Right lung (tissue), 5 donors: ENCODE results near the gene MORN1. TPM values are rescaled to one million over a fixed set of nuclear protein-coding genes. Genes with fewer than 3 reads are reported as not detected.

Experiments used
- DNase-seq, 2 donors: peaks; one replicate each; pipeline ENCODE4 v3.0.0-alpha.2; 2013
- polyA plus RNA-seq, 5 donors: library from polyadenylated mRNA; unstranded; fragments of 120-200 nt; gene quantifications; one replicate each; pipeline versions ENCODE4 v1.2.1 to v1.2.3, GENCODE V29; 2013; ENCODE audit warnings: inconsistent platforms in 1 of 5, low replicate concordance in 1 of 5; ENCODE audit not compliant: insufficient read length in 5 of 5, insufficient read depth in 1 of 5

MORN1 gene
- polyA plus RNA-seq, 5 donors = 9.7 to 16.3 (median 14.9) TPM

DNA sequence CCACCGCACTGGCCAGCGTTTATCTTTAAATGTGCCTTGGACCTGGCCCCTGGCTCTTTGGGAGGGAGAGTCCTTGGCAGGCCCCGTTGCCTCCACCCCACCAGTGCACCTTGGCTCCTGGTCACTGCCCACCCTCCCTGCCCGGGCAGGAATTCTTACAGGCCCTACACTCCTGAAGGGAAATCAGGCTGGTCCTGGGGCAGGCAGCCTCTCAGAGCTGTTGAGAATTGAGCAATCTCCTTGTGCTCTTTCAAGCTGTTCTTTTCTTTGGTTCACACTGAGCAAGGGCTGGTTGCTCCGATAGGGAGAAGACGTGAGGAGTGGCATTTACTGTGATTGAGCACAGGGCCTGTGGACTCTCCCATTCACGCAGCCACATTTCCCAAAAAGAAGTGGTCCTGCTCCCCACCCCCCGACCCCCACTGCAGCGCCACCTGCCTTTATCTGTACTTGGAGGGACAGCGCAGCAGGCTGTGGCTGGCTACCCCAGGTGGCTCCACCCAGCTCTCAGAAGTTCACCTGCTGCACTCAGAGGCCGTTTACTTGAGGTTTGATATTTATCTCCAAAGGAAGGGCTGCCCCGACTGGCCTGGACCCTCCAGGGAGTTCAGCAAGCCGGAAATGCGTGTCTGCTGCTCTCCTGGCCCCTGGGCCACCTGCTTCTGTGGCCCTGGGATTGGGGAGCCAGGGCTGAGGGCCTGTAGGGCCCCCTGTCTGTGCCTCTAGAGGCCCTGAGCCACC is 115.4 kb downstream of the MORN1 start:
- peak; percentile 63 to 70 for DNase-seq

DNA sequence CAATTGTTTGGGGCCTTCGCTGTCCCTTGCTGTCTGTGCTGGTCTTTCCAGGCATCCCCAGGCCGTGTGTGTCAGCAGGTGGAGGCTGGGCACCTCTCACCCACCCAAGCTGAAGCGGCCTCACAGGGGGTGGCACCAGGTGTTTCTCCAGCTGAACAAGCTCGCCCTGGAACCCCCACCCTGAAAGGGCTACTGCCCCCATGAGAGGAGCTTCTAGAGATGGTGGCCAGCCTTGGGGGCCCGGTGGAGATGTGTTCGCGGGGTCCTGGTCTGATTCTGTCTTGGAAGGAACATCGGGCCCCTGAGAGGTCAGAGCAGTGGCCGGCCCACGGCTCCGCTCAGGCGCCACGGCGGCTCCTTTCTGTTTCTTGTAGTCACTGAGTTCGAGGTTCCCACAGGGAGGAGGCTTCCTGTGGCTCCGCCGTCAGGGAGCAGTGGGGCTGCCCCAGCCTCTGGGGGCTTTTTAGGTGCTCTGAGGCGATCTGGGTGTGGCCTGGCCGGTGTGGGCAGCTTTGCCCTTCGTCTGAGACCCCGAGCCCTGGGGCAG is 116.4 kb downstream of the MORN1 start:
- DNase-seq = no peak

DNA sequence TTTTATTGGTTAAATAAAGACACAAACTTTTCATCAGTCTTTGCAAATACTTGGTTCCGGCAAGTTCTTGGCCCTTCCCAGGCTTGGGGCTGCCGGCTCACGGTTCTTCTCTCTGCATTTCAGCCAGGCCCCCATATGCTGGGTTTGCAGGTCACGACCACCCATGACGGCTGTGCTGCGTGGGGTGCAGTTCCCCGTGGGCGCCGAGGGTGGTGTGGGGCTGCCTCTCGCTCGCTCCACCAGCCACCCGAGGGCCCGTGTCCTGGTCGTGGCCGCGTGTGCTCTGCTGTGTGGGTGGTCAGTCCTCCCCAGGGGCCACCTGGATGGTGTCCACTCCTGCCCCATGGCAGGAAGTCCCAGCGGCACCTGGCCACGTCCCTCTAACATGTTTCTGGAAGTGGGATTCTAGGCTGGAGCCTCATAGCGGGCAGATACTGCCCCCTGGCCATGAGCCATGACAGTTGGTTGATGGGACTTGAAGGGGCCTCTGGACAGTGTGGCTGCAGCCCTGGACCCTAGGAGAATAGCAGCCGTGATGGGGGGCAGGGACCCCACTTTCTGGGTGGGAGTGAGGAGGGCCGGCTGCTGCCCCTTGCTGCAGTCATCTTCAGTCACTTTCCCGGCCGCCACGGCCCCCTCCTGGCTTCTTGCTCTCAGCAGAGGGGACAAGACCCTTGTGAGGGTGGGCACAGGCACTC is 117.0 kb downstream of the MORN1 start:
- no peak for DNase-seq

DNA sequence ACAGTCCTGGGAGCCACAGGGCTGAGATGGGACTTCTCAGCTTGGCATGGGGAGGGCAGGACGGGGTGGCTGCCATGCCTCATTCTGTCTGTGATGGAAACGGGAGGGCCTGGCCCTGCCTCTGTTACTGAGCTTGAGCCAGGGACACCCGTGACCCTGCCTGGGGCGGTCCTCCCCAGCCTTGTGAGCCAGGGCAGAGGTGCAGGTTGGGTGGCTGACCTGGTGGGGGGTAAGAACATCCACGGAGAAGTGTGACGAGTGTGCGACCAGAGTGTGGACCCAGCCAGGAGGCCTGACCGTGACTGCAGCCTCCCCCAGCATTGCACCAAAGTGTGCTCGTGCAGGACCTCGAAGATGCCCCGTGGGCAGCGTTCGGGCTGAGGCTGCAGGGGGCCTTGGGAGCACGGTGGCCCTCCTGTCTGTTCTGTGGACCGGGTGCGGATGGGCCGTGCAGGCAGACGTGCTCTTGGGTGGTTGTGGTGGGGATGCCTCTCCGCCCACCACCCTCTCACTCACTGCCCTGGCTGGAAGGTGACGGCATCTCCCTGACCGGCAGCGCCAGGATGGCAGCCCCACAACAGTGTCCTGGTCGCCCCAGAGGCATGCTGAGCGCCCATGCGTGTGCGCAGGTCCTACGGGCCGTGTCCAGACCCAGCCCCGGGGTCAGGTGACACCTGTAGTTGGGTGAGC is 117.8 kb downstream of the MORN1 start:
- DNase-seq = no peak

DNA sequence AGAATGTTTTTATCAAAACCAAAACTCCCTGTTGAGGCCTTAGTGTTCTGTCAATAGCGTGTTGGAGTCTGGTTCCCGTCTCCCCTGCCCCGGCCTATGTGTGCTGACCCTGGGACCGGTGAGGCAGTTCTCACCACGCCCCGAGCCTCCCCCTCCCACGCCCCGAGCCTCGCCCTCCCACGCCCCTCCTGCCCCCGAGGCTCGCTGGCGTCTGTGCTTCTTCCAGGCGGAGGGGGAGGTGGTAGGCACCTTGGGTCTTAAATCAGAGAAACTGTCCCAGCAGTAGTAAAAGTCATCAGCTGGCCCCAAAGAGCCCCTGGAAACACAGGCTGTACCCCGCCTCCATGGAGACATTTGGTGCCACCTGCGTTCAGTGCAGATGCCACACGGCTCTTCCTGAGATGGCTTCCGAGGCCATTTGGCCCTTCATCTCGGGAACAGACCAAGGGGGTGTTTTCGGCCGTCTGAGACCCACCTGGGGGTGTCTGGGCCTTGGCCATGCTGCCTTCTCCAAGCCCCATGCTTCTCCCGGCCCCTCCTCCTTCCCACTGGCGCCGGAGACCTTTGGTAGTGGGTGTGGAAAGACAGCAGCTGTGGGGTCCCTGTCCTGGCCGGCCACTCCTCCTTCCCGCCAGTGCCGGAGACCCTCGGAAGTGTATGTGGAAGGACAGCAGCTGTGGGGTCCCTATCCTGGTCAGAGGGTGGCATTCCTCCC is 118.5 kb downstream of the MORN1 start:
- DNase-seq = no peak

DNA sequence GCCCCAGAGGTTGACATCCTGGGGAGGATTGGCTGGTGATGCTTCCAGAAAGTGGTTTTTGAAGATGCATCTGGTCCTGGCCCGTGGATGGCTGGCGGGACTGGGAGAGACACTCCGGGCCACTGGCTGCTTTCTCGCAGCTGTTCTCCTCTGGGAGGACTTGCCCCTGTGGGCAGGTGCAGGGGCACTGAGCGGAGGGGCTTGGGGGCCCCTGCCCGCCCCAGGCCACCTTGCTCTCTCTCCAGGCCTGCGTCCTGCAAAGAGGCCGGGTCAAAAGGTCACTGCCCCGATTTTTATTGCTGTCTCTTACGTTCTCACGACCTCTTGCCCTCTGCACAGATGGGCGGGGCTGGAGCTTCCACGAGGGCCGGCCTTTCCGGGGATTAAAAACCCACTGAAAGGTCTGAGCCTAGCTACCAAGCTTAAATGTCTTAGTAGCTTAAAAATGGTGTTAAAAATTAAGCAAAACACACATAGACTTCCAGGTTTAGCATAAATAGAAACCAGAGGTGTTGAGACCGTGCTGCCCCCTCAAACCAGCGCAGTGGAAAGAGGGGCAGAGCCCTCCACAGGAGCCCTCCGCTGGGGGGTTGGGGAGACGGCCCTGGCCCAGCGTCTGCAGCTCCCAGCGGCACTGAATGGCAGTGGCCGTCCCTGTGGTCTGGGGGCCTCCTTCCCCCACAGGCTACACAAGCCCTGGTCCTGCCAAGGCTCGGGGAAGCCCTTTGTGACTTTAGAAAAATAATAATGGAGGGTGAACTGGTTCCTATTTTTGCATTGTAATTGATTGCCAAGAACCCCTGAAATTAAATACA is 119.3 kb downstream of the MORN1 start:
- no peak for DNase-seq

Other genes with a start within 250 kb of the MORN1 start
- gene FAAP20, start 196.8 kb downstream of the MORN1 start, polyA plus RNA-seq = 10 to 100 TPM; 23.2 to 79.0 (median 38.8) TPM
- gene SKI, start 163.2 kb downstream of the MORN1 start, polyA plus RNA-seq = 10 to 100 TPM; 48.9 to 83.3 (median 58.9) TPM
- gene RER1, start 287 bp upstream of the MORN1 start, polyA plus RNA-seq = 100 to 1,000 TPM in 4 of 5 donors, 10 to 100 TPM in 1; 99.8 to 109 (median 104) TPM
- gene PEX10, start 21.0 kb upstream of the MORN1 start, polyA plus RNA-seq = 10 to 100 TPM; 14.7 to 24.8 (median 18.3) TPM
- gene PLCH2, start 84.7 kb upstream of the MORN1 start, polyA plus RNA-seq = 1 to 10 TPM; 2.7 to 5.8 (median 3.4) TPM
- gene PANK4, start 135.0 kb upstream of the MORN1 start, polyA plus RNA-seq = 10 to 100 TPM; 20.2 to 29.0 (median 26.4) TPM
- gene HES5, start 138.7 kb upstream of the MORN1 start, polyA plus RNA-seq = under 1 TPM; 0.27 to 0.93 (median 0.43) TPM
- gene TNFRSF14, start 164.8 kb upstream of the MORN1 start, polyA plus RNA-seq = 10 to 100 TPM; 19.5 to 34.0 (median 25.7) TPM
- gene PRXL2B, start 195.2 kb upstream of the MORN1 start, polyA plus RNA-seq = 10 to 100 TPM; 30.1 to 68.6 (median 43.5) TPM
- 1 to 10 TPM; 2.6 to 6.5 (median 3.9) TPM for gene MMEL1, start 241.5 kb upstream of the MORN1 start, polyA plus RNA-seq